Measurements from ENCODE around the gene MALAT1.

Gene MALAT1

GRCh38 chr11:65474864-65475263 is 24.0 kb upstream of the MALAT1 start:
- H3K4me3 ChIP-seq (replicated peaks in 1 of 2; ENCODE audit: low read depth in 2 of 2, low read length in 2 of 2) = no peak overlapping the region
- TF ChIP-seq CTCF (IDR thresholded peaks at IDR 0.05; ENCODE audit: low read depth, low read length) = no peak
- DNase-seq (ENCODE audit: low read depth in 2 of 2) = no peak

DNA sequence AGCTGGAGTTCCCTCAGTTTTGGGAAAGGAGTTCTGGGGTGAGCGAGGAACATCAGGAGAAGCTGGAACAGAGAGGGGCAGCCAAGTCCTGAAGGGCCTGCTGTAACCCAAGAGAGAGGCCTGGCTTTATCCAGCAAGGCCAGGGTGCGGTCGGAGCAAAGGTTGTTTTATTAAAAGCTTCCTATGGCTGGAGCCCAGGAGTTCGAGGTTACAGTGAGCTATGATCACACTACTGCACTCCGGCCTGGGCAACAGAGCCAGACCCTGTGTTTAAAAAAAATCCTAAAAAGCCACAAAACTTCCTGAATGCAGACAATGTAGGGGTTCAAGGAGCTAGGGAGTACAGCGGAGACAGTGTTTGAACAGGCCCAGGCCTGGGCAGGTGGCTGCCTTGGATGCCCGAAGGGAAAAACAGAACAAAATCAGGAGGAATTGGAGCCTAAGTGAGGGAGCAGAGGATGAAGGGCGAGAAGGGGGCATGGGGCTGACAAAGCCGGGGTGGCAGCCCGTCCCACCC is 22.2 kb upstream of the MALAT1 start:
- no peak for TF ChIP-seq CTCF (IDR thresholded peaks at IDR 0.05; ENCODE audit: low read depth, low read length)
- H3K4me3 ChIP-seq (replicated peaks in 1 of 2; ENCODE audit: low read depth in 2 of 2, low read length in 2 of 2) = peak overlapping the region; percentile 69 to 75
- DNase-seq (ENCODE audit: low read depth in 2 of 2) = no peak

GRCh38 chr11:65477149-65477965 is 21.5 kb upstream of the MALAT1 start:
- peak overlapping the region; percentile 69 to 75 for H3K4me3 ChIP-seq (replicated peaks in 1 of 2; ENCODE audit: low read depth in 2 of 2, low read length in 2 of 2)
- DNase-seq (ENCODE audit: low read depth in 2 of 2) = peak; percentile 95 to 96
- TF ChIP-seq CTCF (IDR thresholded peaks at IDR 0.05; ENCODE audit: low read depth, low read length) = no peak

DNA sequence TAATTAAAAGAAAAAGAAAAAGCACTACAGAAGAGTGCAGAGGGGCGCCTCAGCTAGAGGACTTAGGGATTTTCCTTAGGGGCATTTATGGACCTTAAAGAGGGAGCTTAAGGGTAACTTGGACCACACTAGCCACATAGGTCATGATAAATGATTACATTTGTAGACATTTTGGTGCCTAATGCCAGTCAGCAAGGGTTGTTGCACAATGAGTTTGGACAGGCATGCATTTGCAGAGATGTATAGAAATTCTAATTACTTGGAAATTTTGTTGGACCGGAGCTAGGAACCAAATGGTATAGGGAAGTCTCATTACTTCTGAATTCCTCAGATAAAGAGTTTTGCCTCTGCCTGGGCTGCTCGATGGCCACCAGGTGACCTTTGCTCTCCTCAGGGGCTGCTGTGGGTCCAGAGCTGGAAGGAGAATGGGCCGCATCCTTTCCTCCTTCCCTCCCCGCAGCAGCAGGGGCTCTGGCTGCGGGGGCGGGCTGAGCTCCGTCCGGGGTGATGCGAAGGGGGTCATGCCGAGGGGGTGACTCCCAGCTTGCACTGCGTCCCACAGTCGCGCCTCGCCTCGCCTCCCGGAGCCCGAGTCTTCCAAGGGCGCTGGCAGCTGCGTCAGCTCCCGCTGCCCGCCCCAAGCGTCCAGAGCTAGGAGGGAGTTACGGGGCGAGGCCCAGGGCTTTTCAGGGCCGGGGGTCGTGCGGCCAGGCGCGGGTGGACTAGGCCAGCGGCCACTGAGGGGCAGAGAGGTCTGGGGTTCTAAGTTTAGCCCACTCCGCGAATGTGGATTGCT is 20.3 kb upstream of the MALAT1 start:
- no peak for TF ChIP-seq CTCF (IDR thresholded peaks at IDR 0.05; ENCODE audit: low read depth, low read length)
- peak overlapping the region; percentile 26 to 37 for H3K4me3 ChIP-seq (replicated peaks in 1 of 2; ENCODE audit: low read depth in 2 of 2, low read length in 2 of 2)
- DNase-seq (ENCODE audit: low read depth in 2 of 2) = peak; percentile 68 to 87

DNA sequence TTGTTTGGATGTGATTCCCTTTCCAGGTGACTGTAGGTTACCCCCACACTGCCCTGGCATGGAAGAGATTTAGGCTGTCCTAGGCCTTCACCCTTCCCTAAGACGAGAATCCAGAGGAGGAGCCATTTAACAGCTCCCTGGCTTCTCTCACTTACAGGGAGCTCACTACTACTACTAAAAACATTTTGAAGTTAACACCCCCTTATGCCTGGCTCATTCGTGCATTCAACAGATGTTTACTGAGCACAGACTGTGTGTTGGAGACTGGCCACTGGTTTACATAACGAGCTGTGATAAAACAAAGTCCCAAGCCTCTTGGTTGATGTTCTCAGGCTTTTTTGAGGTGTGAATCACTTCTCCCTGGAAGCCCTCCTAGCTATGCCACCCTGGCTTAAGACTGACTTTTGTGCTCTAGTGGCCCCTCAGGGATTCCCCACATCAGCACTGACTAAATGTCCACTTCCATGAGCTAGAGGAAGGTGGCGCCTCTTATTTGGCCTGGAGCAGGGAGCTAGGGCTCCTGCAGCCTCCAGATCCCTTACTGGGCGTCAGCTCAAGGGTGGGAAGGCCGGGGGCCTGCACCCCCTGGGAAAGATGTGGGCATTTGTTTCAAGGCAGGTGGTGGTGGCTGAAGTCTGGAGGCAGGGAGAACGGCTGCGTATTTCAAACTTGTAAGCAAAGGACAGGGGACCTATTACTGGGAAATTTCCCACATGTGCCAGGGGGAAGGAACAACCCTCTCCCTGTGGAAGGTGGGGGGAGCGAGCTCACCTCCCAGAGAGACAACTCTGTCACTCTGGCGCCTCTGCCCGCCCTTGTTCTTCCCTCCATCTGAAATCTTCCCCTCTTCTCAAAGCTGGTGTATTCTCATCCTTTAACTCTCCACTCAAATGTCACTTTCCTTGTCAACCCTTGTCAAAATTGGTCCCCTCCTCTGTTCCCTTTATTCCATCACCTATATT is 19.4 kb upstream of the MALAT1 start:
- H3K4me3 ChIP-seq (replicated peaks in 1 of 2; ENCODE audit: low read depth in 2 of 2, low read length in 2 of 2) = peak overlapping the region; percentile 26 to 37
- peak; percentile 95 to 99 for DNase-seq (ENCODE audit: low read depth in 2 of 2)
- TF ChIP-seq CTCF (IDR thresholded peaks at IDR 0.05; ENCODE audit: low read depth, low read length) = peak; percentile 62

GRCh38 chr11:65482306-65482850 is 16.5 kb upstream of the MALAT1 start:
- no peak for TF ChIP-seq CTCF (IDR thresholded peaks at IDR 0.05; ENCODE audit: low read depth, low read length)
- no peak overlapping the region for H3K4me3 ChIP-seq (replicated peaks in 1 of 2; ENCODE audit: low read depth in 2 of 2, low read length in 2 of 2)
- DNase-seq (ENCODE audit: low read depth in 2 of 2) = peak in 1 of 2 donors; percentile 26
